GM12878 (cell line): ENCODE results near the gene MAMLD1. TPM values are rescaled to one million over a fixed set of nuclear protein-coding genes. Genes with fewer than 3 reads are reported as not detected.

Source experiments
- ATAC-seq: fragments of 200-7000 bp; cut with Tn5 transposase; 3 replicates; pipeline ENCODE4 v1.9.1; 2020; ENCODE audit warnings: mild to moderate bottlenecking, moderate library complexity
- BruUV-seq: library from RNA; stranded (reverse); fragments of 400-500 nt; replicated peaks from 2 replicates; lab custom pipeline; 2021; lab: Mats Ljungman, UMichigan
- CTCF ChIA-PET: fragments of 300-600 bp; sonication (Branson Sonifier 250); formaldehyde crosslinking; extraction: SDS; loops from one replicate; lab custom pipeline; 2021; ENCODE audit warnings: inconsistent platforms; lab: Yijun Ruan, JAX
- POLR2A ChIA-PET: fragments of 350-600 bp; formaldehyde crosslinking; extraction: SDS; loops from one replicate; lab custom pipeline; 2021; ENCODE audit warnings: inconsistent platforms; lab: Charles Lee
- RAD21 ChIA-PET: fragments of 300-600 bp; sonication (Branson Sonifier 250); formaldehyde crosslinking; loops from one replicate; lab custom pipeline; 2023; ENCODE audit warnings: antibody characterized with exemption; ENCODE audit not compliant: unreplicated experiment; lab: Charles Lee
- SMC1A ChIA-PET: fragments of 300-600 bp; sonication (Branson Sonifier 250); formaldehyde crosslinking; loops from one replicate; lab custom pipeline; 2023; ENCODE audit not compliant: unreplicated experiment, uncharacterized antibody; lab: Charles Lee
- DNase-seq: peaks from one replicate; pipeline ENCODE4 v3.0.0-alpha.2; 2011; ENCODE audit warnings: low read depth, low spot score
- FAIRE-seq: peaks from 3 replicates; lab custom pipeline; 2011; peaks lifted over from hg19 to GRCh38; lab: Jason Lieb, UNC
- H2AFZ ChIP-seq: 2 replicates; pipeline ENCODE4 v1.6.0; 2011; ENCODE audit warnings: low read depth, low read length, control low read depth; ENCODE audit not compliant: control insufficient read depth
- H3K27ac ChIP-seq: 2 replicates; pipeline ENCODE4 v1.5.1; 2011; ENCODE audit warnings: control low read depth; ENCODE audit not compliant: control insufficient read depth, insufficient read depth
- H3K27me3 ChIP-seq, 2 experiments: replicated peaks in 1 of 2; 2 replicates each; pipeline versions ENCODE4 v1.6.0 to v1.6.1; 2011; ENCODE audit warnings: low read length in 1 of 2; ENCODE audit not compliant: control insufficient read depth in 2 of 2, insufficient read depth in 2 of 2
- H3K36me3 ChIP-seq, 2 experiments: 2 replicates each; pipeline ENCODE4 v1.5.1; 2011; ENCODE audit warnings: low read length in 1 of 2; ENCODE audit not compliant: control insufficient read depth in 2 of 2, insufficient read depth in 2 of 2
- H3K4me1 ChIP-seq: 2 replicates; pipeline ENCODE4 v1.6.1; 2011; ENCODE audit warnings: mild to moderate bottlenecking, low read length, moderate library complexity, mixed read lengths; ENCODE audit not compliant: control insufficient read depth, insufficient read depth
- H3K4me2 ChIP-seq: 2 replicates; pipeline ENCODE4 v1.6.0; 2011; ENCODE audit warnings: control low read depth; ENCODE audit not compliant: control insufficient read depth, insufficient read depth
- H3K4me3 ChIP-seq: fragments of 200-600 bp; sonication (generic); 2 replicates; pipeline ENCODE4 v1.5.1; 2016
- H3K79me2 ChIP-seq: 2 replicates; pipeline ENCODE4 v1.6.0; 2011; ENCODE audit warnings: low read length; ENCODE audit not compliant: control insufficient read depth, insufficient read depth
- H3K9ac ChIP-seq: 2 replicates; pipeline ENCODE4 v1.8.0; 2011; ENCODE audit warnings: low read length, control low read depth, mixed read lengths; ENCODE audit not compliant: control insufficient read depth, insufficient read depth
- H3K9me3 ChIP-seq: replicated peaks from 3 replicates; pipeline ENCODE4 v1.5.1; 2011; ENCODE audit warnings: mild to moderate bottlenecking, low read length; ENCODE audit not compliant: control insufficient read depth, insufficient read depth
- H4K20me1 ChIP-seq: 2 replicates; pipeline ENCODE4 v1.6.0; 2011; ENCODE audit not compliant: control insufficient read depth, insufficient read depth
- CHD4 ChIP-seq: fragments of 200-600 bp; sonication (generic); IDR thresholded peaks from 2 replicates; pipeline ENCODE4 v1.6.1; 2016; ENCODE audit warnings: mild to moderate bottlenecking
- FOS ChIP-seq: IDR thresholded peaks from 3 replicates; pipeline ENCODE4 v1.6.1; 2011; ENCODE audit warnings: borderline replicate concordance; ENCODE audit not compliant: insufficient read length; ENCODE audit errors: extremely low read depth
- FOXK2 ChIP-seq: fragments of 450-650 bp; IDR thresholded peaks from 2 replicates; pipeline ENCODE4 v1.6.1; 2017; ENCODE audit warnings: mild to moderate bottlenecking, moderate library complexity
- IKZF1 ChIP-seq: fragments of 450-650 bp; conservative IDR thresholded peaks from 2 replicates; pipeline ENCODE4 v1.6.1; 2017; ENCODE audit warnings: antibody characterized with exemption, mild to moderate bottlenecking
- POLR2A ChIP-seq: IDR thresholded peaks from 2 replicates; pipeline ENCODE4 v1.6.1; 2011; ENCODE audit warnings: low read depth, mild to moderate bottlenecking, low read length
- RFX5 ChIP-seq: IDR thresholded peaks from 2 replicates; pipeline ENCODE4 v1.6.1; 2011; ENCODE audit warnings: low read depth, low read length, improper control_type of control experiment
- SREBF2 ChIP-seq: IDR thresholded peaks from 2 replicates; pipeline ENCODE4 v1.6.1; 2012; ENCODE audit warnings: mild to moderate bottlenecking, low read length
- TCF3 ChIP-seq: IDR thresholded peaks from 2 replicates; pipeline ENCODE4 v1.6.1; 2012; ENCODE audit warnings: low read depth, mild to moderate bottlenecking, low read length, borderline replicate concordance; ENCODE audit not compliant: insufficient read depth
- ZZZ3 ChIP-seq: IDR thresholded peaks from 2 replicates; pipeline ENCODE4 v1.6.1; 2011; ENCODE audit warnings: low read depth; ENCODE audit not compliant: control insufficient read depth, insufficient read length
- WGBS: methylation state at CpG from one replicate; pipeline ENCODE4 v1.1.6; 2016; ENCODE audit warnings: low lambda C conversion rate; ENCODE audit not compliant: insufficient replicate concordance, insufficient coverage; ENCODE audit errors: missing lambda C conversion rate; 5-methylcytosine and 5-hydroxymethylcytosine counted together
- in situ Hi-C: fragments of 300-500 bp; cut with MboI; formaldehyde crosslinking; loops from 9 replicates; pipeline ENCODE4 v1.14.3; 2018; ENCODE audit warnings: mixed read lengths
- intact Hi-C: fragments of 100-400 bp; cut with micrococcal nuclease; formaldehyde crosslinking; loops from one replicate; pipeline ENCODE4 v1.14.2; 2022; ENCODE audit not compliant: unreplicated experiment
- polyA plus RNA-seq, 11 experiments: library from polyadenylated mRNA; depleted of rRNA in 4 of 11; unstranded in 6 of 11; stranded (reverse) in 5 of 11; fragments of >200 nt; fragmentation: Nextera tagmentation in 4 of 11; fragmentation: Illumina TruSeq in 1 of 11; extraction: Ambion mirVana in 4 of 11; extraction: Trizol in 1 of 11; gene quantifications; 1 replicate in 1 of 11; 2 replicates in 10 of 11; pipeline versions ENCODE4 v1.2.1 to v1.2.3, GENCODE V29; 2011 to 2016; ENCODE audit warnings: inconsistent platforms in 2 of 11, missing spikeins in 2 of 11, low read depth in 1 of 11
- total RNA-seq, 4 experiments: library from RNA; depleted of rRNA in 3 of 4; stranded (reverse); fragments of >200 nt in 3 of 4; fragmentation: Illumina TruSeq in 1 of 4; extraction: Trizol in 1 of 4; gene quantifications; 2 replicates each; pipeline versions ENCODE4 v1.2.1 to v1.2.3, GENCODE V29; 2013 to 2021
- TF ChIP-seq, protein P1 (sequence below): fragments of 450-650 bp; IDR thresholded peaks from 2 replicates; pipeline ENCODE4 v1.6.1; 2017; ENCODE audit warnings: mild to moderate bottlenecking, moderate library complexity
- TF ChIP-seq, protein P2 (sequence below): fragments of 150-350 bp; IDR thresholded peaks from 2 replicates; pipeline ENCODE4 v1.6.1; 2014; ENCODE audit warnings: mild to moderate bottlenecking, low read depth, low read length
- TF ChIP-seq, protein P3 (sequence below): fragments of 450-650 bp; IDR thresholded peaks from 2 replicates; pipeline ENCODE4 v1.6.1; 2017; ENCODE audit warnings: mild to moderate bottlenecking, moderate library complexity
- TF ChIP-seq, protein P4 (sequence below): IDR thresholded peaks from 2 replicates; pipeline ENCODE4 v1.6.1; 2012; ENCODE audit warnings: low read depth, low read length, improper control_type of control experiment

The MAMLD1 gene
- total and polyA plus RNA-seq, 10 of the 15 experiments (the other 5 are each of a cell fraction or from before 2014, with no cell fraction given), result 0.03 to 0.05 TPM; not detected in 8

DNA sequence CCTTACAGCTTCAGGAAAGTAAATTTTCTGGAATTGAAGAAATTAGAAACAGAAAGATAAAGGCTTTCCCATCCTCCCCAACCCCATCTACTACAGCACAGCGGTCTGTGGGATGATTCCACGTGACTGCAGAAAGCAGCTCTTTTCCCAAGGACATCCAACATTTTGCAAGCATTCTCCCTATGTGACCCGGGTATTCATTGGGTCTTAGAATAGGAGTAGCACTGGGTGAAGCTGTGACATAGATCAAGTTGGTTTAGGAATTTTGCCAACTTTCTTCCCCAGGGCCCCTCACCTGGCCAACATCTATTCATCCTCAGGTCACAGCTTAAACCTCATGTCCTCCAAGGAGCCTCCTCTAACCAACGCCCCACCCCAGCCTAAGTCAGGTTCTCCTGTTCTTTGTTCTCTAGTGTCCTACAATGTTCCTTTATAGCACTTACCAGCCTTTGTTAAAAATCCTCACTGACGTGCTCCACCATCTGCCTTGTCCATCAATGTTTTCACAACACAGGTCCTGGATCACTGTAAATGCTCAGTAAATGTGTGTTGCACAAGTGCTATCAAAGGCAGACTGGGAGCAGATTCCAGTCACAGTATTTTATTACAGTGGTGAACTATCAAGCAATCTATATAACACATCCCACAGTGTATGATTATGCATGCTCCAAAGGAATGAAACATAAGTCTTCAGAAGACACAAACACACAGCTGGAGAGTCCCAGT lies 124.4 kb downstream of the MAMLD1 start:
- ChIA-PET RAD21 (interaction anchor here (1.7 kb wide), 1 partner anchor 10 kb away, joined by 4 read pairs; no protein-coding TSS in a partner anchor), SMC1A (interaction anchor here (0.9 to 1.2 kb wide), 2 partner anchors 8 to 10 kb away, joined by 3 to 4 read pairs; no protein-coding TSS in a partner anchor), CTCF (interaction anchor here (1.0 to 2.0 kb wide), 5 partner anchors 9 to 525 kb away, joined by 4 to 10 read pairs (median 5); no protein-coding TSS in a partner anchor)
- no peaks in the 10 kb centered on the region for H3K79me2 ChIP-seq
- H2AFZ ChIP-seq, result no peak overlapping the region
- no peaks in the 10 kb centered on the region; a peak in 1 of 4 replicates for H3K27me3 ChIP-seq
- no peak for FAIRE-seq
- no peak overlapping the region for H3K9ac ChIP-seq
- no peak for TF ChIP-seq FOXK2
- TF ChIP-seq POLR2A, result no peak
- TF ChIP-seq TCF3, result no peak
- TF ChIP-seq, protein P1, sequence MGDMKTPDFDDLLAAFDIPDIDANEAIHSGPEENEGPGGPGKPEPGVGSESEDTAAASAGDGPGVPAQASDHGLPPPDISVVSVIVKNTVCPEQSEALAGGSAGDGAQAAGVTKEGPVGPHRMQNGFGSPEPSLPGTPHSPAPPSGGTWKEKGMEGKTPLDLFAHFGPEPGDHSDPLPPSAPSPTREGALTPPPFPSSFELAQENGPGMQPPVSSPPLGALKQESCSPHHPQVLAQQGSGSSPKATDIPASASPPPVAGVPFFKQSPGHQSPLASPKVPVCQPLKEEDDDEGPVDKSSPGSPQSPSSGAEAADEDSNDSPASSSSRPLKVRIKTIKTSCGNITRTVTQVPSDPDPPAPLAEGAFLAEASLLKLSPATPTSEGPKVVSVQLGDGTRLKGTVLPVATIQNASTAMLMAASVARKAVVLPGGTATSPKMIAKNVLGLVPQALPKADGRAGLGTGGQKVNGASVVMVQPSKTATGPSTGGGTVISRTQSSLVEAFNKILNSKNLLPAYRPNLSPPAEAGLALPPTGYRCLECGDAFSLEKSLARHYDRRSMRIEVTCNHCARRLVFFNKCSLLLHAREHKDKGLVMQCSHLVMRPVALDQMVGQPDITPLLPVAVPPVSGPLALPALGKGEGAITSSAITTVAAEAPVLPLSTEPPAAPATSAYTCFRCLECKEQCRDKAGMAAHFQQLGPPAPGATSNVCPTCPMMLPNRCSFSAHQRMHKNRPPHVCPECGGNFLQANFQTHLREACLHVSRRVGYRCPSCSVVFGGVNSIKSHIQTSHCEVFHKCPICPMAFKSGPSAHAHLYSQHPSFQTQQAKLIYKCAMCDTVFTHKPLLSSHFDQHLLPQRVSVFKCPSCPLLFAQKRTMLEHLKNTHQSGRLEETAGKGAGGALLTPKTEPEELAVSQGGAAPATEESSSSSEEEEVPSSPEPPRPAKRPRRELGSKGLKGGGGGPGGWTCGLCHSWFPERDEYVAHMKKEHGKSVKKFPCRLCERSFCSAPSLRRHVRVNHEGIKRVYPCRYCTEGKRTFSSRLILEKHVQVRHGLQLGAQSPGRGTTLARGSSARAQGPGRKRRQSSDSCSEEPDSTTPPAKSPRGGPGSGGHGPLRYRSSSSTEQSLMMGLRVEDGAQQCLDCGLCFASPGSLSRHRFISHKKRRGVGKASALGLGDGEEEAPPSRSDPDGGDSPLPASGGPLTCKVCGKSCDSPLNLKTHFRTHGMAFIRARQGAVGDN, result no peak
- TF ChIP-seq ZZZ3, result no peak
- no peak for TF ChIP-seq IKZF1
- no peak for TF ChIP-seq RFX5
- TF ChIP-seq CHD4, result no peak
- no peak for TF ChIP-seq SREBF2
- TF ChIP-seq, protein P2, sequence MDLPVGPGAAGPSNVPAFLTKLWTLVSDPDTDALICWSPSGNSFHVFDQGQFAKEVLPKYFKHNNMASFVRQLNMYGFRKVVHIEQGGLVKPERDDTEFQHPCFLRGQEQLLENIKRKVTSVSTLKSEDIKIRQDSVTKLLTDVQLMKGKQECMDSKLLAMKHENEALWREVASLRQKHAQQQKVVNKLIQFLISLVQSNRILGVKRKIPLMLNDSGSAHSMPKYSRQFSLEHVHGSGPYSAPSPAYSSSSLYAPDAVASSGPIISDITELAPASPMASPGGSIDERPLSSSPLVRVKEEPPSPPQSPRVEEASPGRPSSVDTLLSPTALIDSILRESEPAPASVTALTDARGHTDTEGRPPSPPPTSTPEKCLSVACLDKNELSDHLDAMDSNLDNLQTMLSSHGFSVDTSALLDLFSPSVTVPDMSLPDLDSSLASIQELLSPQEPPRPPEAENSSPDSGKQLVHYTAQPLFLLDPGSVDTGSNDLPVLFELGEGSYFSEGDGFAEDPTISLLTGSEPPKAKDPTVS, result no peak
- TF ChIP-seq, protein P3, sequence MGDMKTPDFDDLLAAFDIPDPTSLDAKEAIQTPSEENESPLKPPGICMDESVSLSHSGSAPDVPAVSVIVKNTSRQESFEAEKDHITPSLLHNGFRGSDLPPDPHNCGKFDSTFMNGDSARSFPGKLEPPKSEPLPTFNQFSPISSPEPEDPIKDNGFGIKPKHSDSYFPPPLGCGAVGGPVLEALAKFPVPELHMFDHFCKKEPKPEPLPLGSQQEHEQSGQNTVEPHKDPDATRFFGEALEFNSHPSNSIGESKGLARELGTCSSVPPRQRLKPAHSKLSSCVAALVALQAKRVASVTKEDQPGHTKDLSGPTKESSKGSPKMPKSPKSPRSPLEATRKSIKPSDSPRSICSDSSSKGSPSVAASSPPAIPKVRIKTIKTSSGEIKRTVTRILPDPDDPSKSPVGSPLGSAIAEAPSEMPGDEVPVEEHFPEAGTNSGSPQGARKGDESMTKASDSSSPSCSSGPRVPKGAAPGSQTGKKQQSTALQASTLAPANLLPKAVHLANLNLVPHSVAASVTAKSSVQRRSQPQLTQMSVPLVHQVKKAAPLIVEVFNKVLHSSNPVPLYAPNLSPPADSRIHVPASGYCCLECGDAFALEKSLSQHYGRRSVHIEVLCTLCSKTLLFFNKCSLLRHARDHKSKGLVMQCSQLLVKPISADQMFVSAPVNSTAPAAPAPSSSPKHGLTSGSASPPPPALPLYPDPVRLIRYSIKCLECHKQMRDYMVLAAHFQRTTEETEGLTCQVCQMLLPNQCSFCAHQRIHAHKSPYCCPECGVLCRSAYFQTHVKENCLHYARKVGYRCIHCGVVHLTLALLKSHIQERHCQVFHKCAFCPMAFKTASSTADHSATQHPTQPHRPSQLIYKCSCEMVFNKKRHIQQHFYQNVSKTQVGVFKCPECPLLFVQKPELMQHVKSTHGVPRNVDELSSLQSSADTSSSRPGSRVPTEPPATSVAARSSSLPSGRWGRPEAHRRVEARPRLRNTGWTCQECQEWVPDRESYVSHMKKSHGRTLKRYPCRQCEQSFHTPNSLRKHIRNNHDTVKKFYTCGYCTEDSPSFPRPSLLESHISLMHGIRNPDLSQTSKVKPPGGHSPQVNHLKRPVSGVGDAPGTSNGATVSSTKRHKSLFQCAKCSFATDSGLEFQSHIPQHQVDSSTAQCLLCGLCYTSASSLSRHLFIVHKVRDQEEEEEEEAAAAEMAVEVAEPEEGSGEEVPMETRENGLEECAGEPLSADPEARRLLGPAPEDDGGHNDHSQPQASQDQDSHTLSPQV, result no peak
- TF ChIP-seq, protein P4, sequence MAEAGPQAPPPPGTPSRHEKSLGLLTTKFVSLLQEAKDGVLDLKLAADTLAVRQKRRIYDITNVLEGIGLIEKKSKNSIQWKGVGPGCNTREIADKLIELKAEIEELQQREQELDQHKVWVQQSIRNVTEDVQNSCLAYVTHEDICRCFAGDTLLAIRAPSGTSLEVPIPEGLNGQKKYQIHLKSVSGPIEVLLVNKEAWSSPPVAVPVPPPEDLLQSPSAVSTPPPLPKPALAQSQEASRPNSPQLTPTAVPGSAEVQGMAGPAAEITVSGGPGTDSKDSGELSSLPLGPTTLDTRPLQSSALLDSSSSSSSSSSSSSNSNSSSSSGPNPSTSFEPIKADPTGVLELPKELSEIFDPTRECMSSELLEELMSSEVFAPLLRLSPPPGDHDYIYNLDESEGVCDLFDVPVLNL, result no peak
- TF ChIP-seq FOS, result no peak
- TF ChIP-seq, all 136 proteins: peak for 0
- H3K27ac ChIP-seq, result no peak overlapping the region
- H3K4me3 ChIP-seq, result no peak overlapping the region
- intact Hi-C loops (loop anchor here (2.0 kb wide), 1 partner anchor 525 kb away; no protein-coding TSS in a partner anchor), in situ Hi-C loops (loop anchor here (25.0 kb wide), 1 partner anchor 525 kb away; no protein-coding TSS in a partner anchor)
- no peaks in the 10 kb centered on the region for H3K4me1 ChIP-seq
- no peak overlapping the region for H3K4me2 ChIP-seq
- H4K20me1 ChIP-seq, result no peaks in the 10 kb centered on the region
- WGBS, result 21% methylated on average over 5 of the region's 5 CpGs
- POLR2A ChIA-PET, result no interaction called here
- ATAC-seq (no peak), DNase-seq (no peak)
- H3K36me3 ChIP-seq, result no peaks in the 10 kb centered on the region
- no TSS peak for BruUV-seq
- no peaks in the 10 kb centered on the region for H3K9me3 ChIP-seq
